ENCODE measurements around the gene PKN2. TPM values are rescaled to one million over a fixed set of nuclear protein-coding genes. Genes with fewer than 3 reads are reported as not detected.
"Not testable (repeated sequence)": the region's sequence is repeated elsewhere in the genome, so short reads cannot be mapped to it uniquely, and the experiment has no call there.

Gene PKN2
- total RNA-seq, 1 donor from 2014 or later, result 32.7 TPM

GRCh38 chr1:88768816-88769215 is 84.7 kb downstream of the PKN2 start:
- ATAC-seq, result no peak
- intact Hi-C loops (cut with micrococcal nuclease), result no loop called here
- no peak for DNase-seq

DNA sequence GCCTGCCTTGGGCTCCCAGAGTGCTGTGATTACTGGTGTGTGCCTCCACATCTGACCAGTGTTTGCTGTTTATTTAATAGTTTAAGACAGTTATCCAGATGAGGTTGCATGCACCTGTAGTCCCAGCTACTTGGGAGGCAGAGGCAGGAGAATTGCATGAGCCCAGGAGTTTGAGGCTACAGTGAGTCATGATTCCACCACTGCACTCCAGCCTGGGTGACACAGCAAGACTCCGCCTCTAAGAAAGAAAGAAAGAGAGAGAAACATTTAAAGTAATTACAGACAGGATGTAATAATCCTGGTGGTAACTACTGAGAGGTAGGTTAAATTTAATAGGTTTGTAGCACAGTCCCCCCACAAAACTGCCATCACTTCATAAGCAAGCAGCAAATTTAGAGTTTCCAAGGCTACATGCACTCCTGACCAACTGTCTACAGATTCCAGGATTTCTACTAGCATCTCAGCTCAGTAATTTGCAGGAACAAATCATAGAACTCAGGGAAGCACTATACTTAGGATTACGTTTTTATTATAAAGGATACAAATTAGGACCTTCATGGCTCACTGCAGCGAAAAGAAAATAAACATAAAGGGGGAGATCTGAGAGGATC is 89.6 kb downstream of the PKN2 start:
- no peak for DNase-seq
- no peak for ATAC-seq
- intact Hi-C loops (cut with micrococcal nuclease), result no loop called here

DNA sequence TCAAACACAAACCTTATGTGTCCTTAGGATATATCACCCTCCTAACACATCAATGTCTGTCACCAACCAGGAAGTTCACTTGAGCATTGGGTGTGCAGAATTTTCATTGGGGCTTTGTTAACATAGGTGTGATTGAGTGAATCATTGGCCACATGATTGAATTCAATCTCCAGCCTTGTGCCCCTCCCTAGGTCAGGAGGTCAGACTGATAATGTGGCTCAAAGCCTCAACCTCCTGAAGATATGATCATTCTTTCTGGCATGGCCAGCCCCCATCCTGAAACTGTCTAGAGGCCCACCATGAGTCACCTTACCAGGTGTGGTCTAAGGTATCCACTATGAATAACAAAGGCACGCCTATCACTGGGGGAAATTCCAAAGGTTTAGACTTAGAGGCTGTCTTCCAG is 90.1 kb downstream of the PKN2 start:
- DNase-seq, result no peak
- intact Hi-C loops (cut with micrococcal nuclease), result no loop called here
- no peak for ATAC-seq

DNA sequence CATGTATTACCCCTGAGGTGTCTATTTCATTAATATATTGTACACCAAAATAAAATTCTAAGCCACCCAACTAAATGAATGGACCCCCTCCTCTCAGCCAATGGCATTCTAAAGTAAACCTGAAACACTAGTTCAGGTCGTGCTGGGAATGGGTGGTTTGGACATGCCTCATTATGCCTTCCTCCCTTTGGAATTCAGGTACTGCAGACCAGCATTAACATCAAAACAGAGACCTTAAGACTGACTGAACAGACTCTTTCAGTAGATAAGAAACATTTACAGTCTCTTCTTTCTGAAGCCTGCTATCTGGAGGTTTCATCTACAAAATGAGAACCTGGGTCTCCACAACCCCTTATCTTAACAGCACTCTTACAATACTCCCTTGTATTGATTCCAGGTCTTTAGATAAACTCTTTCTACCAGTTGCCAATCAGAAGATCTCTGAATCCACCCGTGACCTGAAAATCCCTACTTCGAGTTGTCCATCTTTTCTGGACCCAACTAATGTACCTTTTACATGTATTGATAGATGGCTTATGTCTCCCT is 93.6 kb downstream of the PKN2 start:
- ATAC-seq (no peak), DNase-seq (no peak)
- intact Hi-C loops (cut with micrococcal nuclease), result no loop called here

DNA sequence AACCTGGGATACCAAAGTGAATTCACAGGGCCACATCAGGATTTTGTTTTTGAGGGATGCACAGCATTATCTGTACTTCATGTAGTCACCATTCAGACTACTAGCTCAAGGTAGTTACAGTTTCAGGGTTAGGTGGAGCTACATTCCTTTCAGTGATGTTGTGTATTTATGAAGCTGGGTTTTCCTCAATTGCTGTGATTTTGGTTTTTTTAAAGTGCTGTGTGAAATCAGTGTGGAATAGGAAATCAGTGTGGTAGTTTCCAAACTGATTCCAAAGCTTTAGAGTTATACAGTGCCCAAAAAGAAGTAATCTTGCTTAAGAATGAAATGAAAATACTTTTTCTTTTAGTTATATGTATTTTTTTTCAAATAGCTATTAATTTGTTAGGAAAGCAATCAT is 95.8 kb downstream of the PKN2 start:
- intact Hi-C loops (cut with micrococcal nuclease), result no loop called here
- ATAC-seq (no peak), DNase-seq (no peak)

- DNase-seq (no peak), ATAC-seq (no peak)
- intact Hi-C loops (cut with micrococcal nuclease), result no loop called here
Measured at GRCh38 chr1:88780485-88780884, 96.4 kb downstream of the PKN2 start.

GRCh38 chr1:88783145-88783544 is 99.1 kb downstream of the PKN2 start:
- ATAC-seq, result no peak
- DNase-seq, result no peak
- intact Hi-C loops (cut with micrococcal nuclease), result no loop called here

- intact Hi-C loops (cut with micrococcal nuclease), result no loop called here
- ATAC-seq, result no peak
Measured at GRCh38 chr1:88784551-88784950, 100.5 kb downstream of the PKN2 start.

GRCh38 chr1:88787023-88787903 is 103.2 kb downstream of the PKN2 start:
- ATAC-seq, result no peak
- intact Hi-C loops (cut with micrococcal nuclease), result no loop called here
- DNase-seq, result no peak

More at GRCh38 chr1:88784551-88784950, 100.5 kb downstream of the PKN2 start:
- no peak for DNase-seq

DNA sequence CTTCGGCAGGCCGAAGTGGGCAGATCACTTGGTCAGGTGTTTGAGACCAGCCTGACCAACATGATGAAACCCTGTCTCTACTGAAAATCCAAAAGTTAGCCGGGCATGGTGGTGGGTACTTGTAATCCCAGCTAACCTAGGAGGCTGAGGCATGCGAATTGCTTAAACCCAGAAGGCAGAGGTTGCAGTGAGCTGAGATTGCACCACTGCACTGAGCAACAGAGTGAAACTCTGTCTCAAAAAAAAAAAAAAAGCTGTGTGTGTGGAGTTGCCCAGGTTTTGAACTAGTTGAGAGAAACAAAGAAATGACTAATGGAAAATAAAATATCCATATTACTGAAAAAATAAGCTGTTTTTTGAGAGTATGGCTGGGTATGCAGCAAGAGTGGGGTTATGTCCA is 107.1 kb downstream of the PKN2 start:
- no peak for DNase-seq
- no peak for ATAC-seq
- intact Hi-C loops (cut with micrococcal nuclease), result no loop called here

DNA sequence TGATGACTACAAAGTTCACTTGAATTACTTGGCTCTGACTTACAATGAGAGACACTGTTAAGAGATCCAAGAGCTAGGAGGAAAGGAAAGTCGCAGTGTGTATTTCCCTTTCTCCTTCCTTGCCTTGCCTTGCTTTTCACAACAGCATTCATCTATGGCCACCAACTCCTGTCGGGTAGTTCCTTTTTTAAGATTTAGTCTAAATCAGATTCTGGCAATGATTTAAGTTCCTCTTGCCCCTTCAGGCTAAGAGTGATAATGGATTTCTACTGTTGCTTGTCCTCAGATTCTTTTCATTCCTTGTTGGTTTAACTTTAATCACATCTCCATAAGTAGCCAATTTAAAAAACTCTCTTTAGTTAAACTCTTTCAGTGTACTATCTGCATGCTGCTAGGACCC is 115.4 kb downstream of the PKN2 start:
- DNase-seq (no peak), ATAC-seq (no peak)
- intact Hi-C loops (cut with micrococcal nuclease), result no loop called here

DNA sequence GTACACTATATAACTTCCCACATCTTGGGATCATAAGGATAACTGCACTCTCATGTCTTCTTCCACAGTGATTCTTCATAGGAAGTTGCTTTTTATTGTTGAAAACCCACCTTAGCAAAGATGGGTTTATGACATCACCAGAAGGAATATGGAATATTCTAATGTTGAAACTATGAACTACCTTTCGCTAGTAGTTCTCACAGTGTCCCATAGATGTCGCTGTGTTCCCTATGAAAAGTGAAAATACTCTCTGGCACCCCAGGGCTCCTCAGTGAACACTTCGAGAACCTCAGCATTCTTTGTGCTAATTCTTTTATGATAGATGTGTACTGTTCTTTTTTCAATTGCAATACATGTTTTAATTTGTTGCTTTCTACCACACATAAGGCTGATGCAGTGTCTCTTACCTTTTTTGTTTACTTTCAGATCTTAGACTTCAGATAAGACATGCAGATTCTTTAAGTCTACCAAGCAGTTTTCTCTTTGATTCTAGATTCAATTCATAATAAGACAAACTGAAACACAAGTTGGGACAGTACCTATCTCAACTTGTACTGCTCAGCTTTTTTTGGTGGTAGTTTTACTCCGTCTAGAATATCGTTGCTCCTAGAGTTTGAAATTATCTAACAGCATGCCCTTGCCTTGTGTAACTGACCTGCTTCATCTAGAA is 116.4 kb downstream of the PKN2 start:
- no peak for DNase-seq
- ATAC-seq, result peak; percentile 28
- intact Hi-C loops (cut with micrococcal nuclease), result no loop called here

GRCh38 chr1:88801575-88802208 is 117.6 kb downstream of the PKN2 start:
- DNase-seq (no peak), ATAC-seq (no peak)
- intact Hi-C loops (cut with micrococcal nuclease), result no loop called here

DNA sequence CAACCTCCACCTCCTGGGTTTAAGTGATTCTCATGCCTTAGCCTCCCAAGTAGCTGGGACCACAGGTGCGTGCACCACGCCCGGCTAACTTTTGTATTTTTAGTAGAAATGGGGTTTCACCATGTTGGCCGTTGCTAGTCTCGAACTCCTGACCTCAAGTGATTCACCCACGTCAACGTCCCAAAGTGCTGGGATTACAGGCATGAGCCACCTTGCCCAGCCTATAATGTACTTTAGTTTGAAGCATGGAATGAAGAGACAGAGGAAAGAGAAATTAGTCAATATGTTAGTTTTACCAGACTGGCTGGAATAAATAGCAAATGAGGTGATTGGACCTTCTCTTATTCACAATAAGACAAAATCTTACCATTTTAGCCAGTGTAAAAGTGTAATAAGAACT is 118.3 kb downstream of the PKN2 start:
- intact Hi-C loops (cut with micrococcal nuclease), result no loop called here
- ATAC-seq, result no peak
- DNase-seq, result no peak

- no peak for DNase-seq
- intact Hi-C loops (cut with micrococcal nuclease), result no loop called here
Measured at GRCh38 chr1:88802950-88803349, 118.9 kb downstream of the PKN2 start.

DNA sequence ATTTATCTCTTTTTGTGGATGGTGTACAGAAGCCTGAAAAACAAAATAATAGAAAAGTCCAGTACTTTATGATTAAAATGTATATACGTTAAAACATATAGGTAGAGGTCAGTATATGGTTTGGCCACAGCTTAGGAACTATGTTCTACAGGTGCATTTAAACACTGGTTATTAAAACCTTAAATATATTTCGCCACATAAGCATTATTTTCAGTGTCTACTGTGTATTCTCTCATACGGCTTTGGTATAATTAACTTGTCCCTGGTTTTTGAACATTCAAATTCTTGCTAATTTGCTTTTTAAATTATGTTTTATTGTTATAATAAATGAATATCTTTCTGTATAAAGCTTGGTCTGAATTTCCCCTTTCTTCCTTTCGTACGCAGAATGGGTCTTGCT is 119.4 kb downstream of the PKN2 start:
- intact Hi-C loops (cut with micrococcal nuclease), result no loop called here
- ATAC-seq (no peak), DNase-seq (no peak)

More at GRCh38 chr1:88802950-88803349, 118.9 kb downstream of the PKN2 start:
- no peak for ATAC-seq

DNA sequence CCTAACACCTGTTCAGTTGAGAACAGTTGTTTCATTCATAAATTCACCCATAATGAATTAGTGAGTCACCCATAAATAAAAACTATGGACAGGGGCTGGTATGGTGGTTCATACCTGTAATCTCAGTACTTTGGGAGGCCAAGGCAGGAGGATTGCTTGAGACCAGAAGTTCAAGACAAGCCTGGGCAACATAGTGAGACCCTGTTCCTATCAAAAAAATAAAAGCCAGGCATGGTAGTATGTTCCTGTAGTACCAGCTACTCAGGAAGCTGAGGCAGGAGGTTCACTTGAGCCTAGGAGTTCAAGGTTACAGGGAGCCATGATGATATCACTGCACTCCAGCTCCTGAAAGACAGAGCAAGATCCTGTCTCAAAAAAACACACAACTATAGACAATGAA is 128.3 kb downstream of the PKN2 start:
- no peak for DNase-seq
- no peak for ATAC-seq
- intact Hi-C loops (cut with micrococcal nuclease), result no loop called here

DNA sequence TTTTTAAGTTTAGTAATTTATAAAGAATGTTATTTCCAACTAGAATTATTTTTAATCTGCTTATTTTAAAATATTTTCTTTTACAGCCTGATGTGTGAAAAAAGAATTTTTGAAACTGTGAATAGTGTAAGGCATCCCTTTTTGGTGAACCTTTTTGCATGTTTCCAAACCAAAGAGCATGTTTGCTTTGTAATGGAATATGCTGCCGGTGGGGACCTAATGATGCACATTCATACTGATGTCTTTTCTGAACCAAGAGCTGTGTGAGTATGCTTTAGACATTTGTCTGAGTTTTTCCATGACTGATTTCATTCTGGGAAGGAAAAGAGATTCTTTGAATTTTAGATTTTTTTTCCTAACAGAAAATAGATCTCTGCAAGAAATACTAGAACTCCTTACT is 129.4 kb downstream of the PKN2 start:
- ATAC-seq, result no peak

GRCh38 chr1:88819642-88820041 is 135.6 kb downstream of the PKN2 start:
- intact Hi-C loops (cut with micrococcal nuclease); ATAC-seq; DNase-seq: not testable (repeated sequence)

More for the DNA sequence above, 129.4 kb downstream of the PKN2 start:
- intact Hi-C loops (cut with micrococcal nuclease), result no loop called here
- no peak for DNase-seq

DNA sequence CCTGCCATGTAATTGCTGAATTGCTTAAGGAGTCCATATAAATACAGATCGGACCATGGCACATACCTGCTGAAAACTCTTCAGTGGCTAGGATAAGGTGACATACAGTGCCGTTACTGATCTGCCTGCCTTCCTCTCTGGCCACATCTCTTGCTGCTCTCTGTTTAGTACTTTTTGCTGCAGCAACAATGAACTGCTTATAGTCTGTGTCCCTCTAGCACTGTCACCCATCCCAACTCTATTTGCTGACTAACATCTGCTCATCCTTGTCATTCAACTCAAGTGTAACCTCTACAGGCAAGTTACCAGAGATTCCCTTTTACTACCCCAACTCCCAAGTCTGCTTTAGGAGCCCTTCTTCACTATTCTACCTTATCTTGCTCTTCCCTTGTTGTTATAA is 141.6 kb downstream of the PKN2 start:
- intact Hi-C loops (cut with micrococcal nuclease), result no loop called here
- no peak for ATAC-seq
- no peak for DNase-seq
